Thymus (tissue), 11 donors: ENCODE measurements around the gene SIK3. TPM values are rescaled to one million over a fixed set of nuclear protein-coding genes. Genes with fewer than 3 reads are reported as not detected.
"Not testable (repeated sequence)": the region's sequence is repeated elsewhere in the genome, so short reads cannot be mapped to it uniquely, and the experiment has no call there.

Experiments
- DNase-seq, 9 donors: peaks; one replicate each; pipeline ENCODE4 v3.0.0-alpha.2; 2013; ENCODE audit warnings: low spot score in 9 of 9, low read depth in 6 of 9, missing footprints in 1 of 9
- H3K27ac ChIP-seq, 2 donors: one replicate each; pipeline ENCODE4 v1.5.1; 2013; ENCODE audit warnings: control low read depth in 1 of 2, low read depth in 1 of 2, low read length in 1 of 2, mild to moderate bottlenecking in 1 of 2, moderate library complexity in 1 of 2
- H3K27me3 ChIP-seq, 2 donors: one replicate each; pipeline ENCODE4 v1.5.1; 2013; ENCODE audit warnings: low read length in 1 of 2; ENCODE audit not compliant: control insufficient read depth in 2 of 2, insufficient read depth in 1 of 2
- H3K36me3 ChIP-seq, 2 donors: one replicate each; pipeline ENCODE4 v1.5.1; 2013; ENCODE audit warnings: low read length in 1 of 2, mild to moderate bottlenecking in 1 of 2, moderate library complexity in 1 of 2; ENCODE audit not compliant: control insufficient read depth in 2 of 2, insufficient read depth in 2 of 2
- H3K4me1 ChIP-seq, 2 donors: one replicate each; pipeline ENCODE4 v1.5.1; 2013; ENCODE audit warnings: low read length in 2 of 2; ENCODE audit not compliant: control insufficient read depth in 2 of 2, insufficient read depth in 2 of 2
- H3K4me3 ChIP-seq, 2 donors: one replicate each; pipeline ENCODE4 v1.5.1; 2013; ENCODE audit warnings: low read length in 2 of 2, control low read depth in 1 of 2, mild to moderate bottlenecking in 1 of 2
- H3K9me3 ChIP-seq, 2 donors: one replicate each; pipeline ENCODE4 v1.5.1; 2013; ENCODE audit warnings: low read length in 1 of 2, mild to moderate bottlenecking in 1 of 2; ENCODE audit not compliant: control insufficient read depth in 2 of 2, insufficient read depth in 1 of 2
- WGBS: extraction: QIAGEN DNeasy Blood & Tissue Kit; methylation state at CpG from one replicate; pipeline ENCODE4 v1.1.7; 2013; 5-methylcytosine and 5-hydroxymethylcytosine counted together
- polyA plus RNA-seq: library from polyadenylated mRNA; stranded (reverse); fragments of 200-250 nt; gene quantifications from one replicate; pipeline ENCODE4 v1.2.3, GENCODE V29; 2013
- total RNA-seq: library from RNA; stranded (reverse); fragments of 120-200 nt; gene quantifications from one replicate; pipeline ENCODE4 v1.2.4, GENCODE V29; 2013
- donor health status: healthy.

SIK3 gene
- total and polyA plus RNA-seq, 2 donors, result 10.3 to 12.2 TPM

GRCh38 chr11:116808262-116809175 is 289.7 kb downstream of the SIK3 start:
- Histone ChIP-seq H3K4me3 (no peak overlapping the region), H3K4me1 (no peaks in the 10 kb centered on the region), H3K9me3 (no peaks in the 10 kb centered on the region), H3K36me3 (no peaks in the 10 kb centered on the region), H3K27ac (no peak overlapping the region), H3K27me3 (no peaks in the 10 kb centered on the region)
- no peak for DNase-seq
- WGBS, result 92% methylated on average over 14 of the region's 14 CpGs

- no peaks in the 10 kb centered on the region for H3K4me1 ChIP-seq
- no peaks in the 10 kb centered on the region for H3K9me3 ChIP-seq
- H3K27ac ChIP-seq, result no peak overlapping the region
- no peaks in the 10 kb centered on the region for H3K36me3 ChIP-seq
- H3K4me3 ChIP-seq, result no peak overlapping the region
- 98% methylated on average over 6 of the region's 6 CpGs for WGBS
- H3K27me3 ChIP-seq, result no peaks in the 10 kb centered on the region
- no peak for DNase-seq
Observed at GRCh38 chr11:116807601-116808261, 290.5 kb downstream of the SIK3 start.

- H3K36me3 ChIP-seq, result no peaks in the 10 kb centered on the region
- H3K4me1 ChIP-seq, result no peaks in the 10 kb centered on the region
- H3K9me3 ChIP-seq, result no peaks in the 10 kb centered on the region
- no peak overlapping the region for H3K4me3 ChIP-seq
- H3K27me3 ChIP-seq, result no peaks in the 10 kb centered on the region
- WGBS, result 80% methylated on average over 3 of the region's 3 CpGs
- no peak for DNase-seq
- no peak overlapping the region for H3K27ac ChIP-seq
Observed at GRCh38 chr11:116804001-116804400, 294.2 kb downstream of the SIK3 start.

- not testable (repeated sequence) for H3K27me3 ChIP-seq, H3K36me3 ChIP-seq
Observed at GRCh38 chr11:116801662-116802061, 296.6 kb downstream of the SIK3 start.

GRCh38 chr11:116800610-116801009 is 297.6 kb downstream of the SIK3 start:
- Histone ChIP-seq H3K27ac (no peak overlapping the region), H3K27me3 (no peaks in the 10 kb centered on the region), H3K4me1 (no peaks in the 10 kb centered on the region), H3K36me3 (no peaks in the 10 kb centered on the region), H3K4me3 (no peak overlapping the region), H3K9me3 (no peaks in the 10 kb centered on the region)
- no peak for DNase-seq
- WGBS, result 99% methylated on average over 2 of the region's 2 CpGs

More at GRCh38 chr11:116801662-116802061, 296.6 kb downstream of the SIK3 start:
- not testable (repeated sequence) for H3K27ac ChIP-seq, DNase-seq, H3K4me3 ChIP-seq, H3K9me3 ChIP-seq, H3K4me1 ChIP-seq

- H3K4me3 ChIP-seq, result no peak overlapping the region
Observed at GRCh38 chr11:116798368-116798767, 299.9 kb downstream of the SIK3 start.

GRCh38 chr11:116797816-116798215 is 300.4 kb downstream of the SIK3 start:
- Histone ChIP-seq H3K4me1 (no peaks in the 10 kb centered on the region), H3K27me3 (no peaks in the 10 kb centered on the region), H3K36me3 (no peaks in the 10 kb centered on the region), H3K4me3 (no peak overlapping the region), H3K9me3 (no peaks in the 10 kb centered on the region), H3K27ac (no peak overlapping the region)
- WGBS, result 97% methylated on average over 5 of the region's 5 CpGs
- no peak for DNase-seq

More at GRCh38 chr11:116798368-116798767, 299.9 kb downstream of the SIK3 start:
- H3K4me1 ChIP-seq, result no peaks in the 10 kb centered on the region
- no peaks in the 10 kb centered on the region for H3K27me3 ChIP-seq
- DNase-seq, result no peak
- 91% methylated on average over 5 of the region's 5 CpGs for WGBS
- no peak overlapping the region for H3K27ac ChIP-seq
- no peaks in the 10 kb centered on the region for H3K9me3 ChIP-seq
- H3K36me3 ChIP-seq, result no peaks in the 10 kb centered on the region

- 74% methylated on average over 1 of the region's 1 CpG for WGBS
Observed at GRCh38 chr11:116796548-116796947, 301.7 kb downstream of the SIK3 start.

GRCh38 chr11:116794851-116795250 is 303.4 kb downstream of the SIK3 start:
- DNase-seq, result no peak
- peaks cover 0 to 5% of the 10 kb centered on the region in 2 donors for H3K4me1 ChIP-seq
- peaks cover 0 to 11% of the 10 kb centered on the region in 2 donors for H3K27me3 ChIP-seq
- H3K4me3 ChIP-seq, result no peak overlapping the region
- no peaks in the 10 kb centered on the region for H3K36me3 ChIP-seq
- no peak overlapping the region for H3K27ac ChIP-seq
- no peaks in the 10 kb centered on the region for H3K9me3 ChIP-seq
- 96% methylated on average over 2 of the region's 2 CpGs for WGBS

More at GRCh38 chr11:116796548-116796947, 301.7 kb downstream of the SIK3 start:
- Histone ChIP-seq H3K4me1 (peaks cover 0 to under 1% of the 10 kb centered on the region in 2 donors), H3K36me3 (no peaks in the 10 kb centered on the region), H3K27me3 (no peaks in the 10 kb centered on the region), H3K27ac (no peak overlapping the region), H3K9me3 (no peaks in the 10 kb centered on the region), H3K4me3 (no peak overlapping the region)
- no peak for DNase-seq
